Measurements from ENCODE around the gene COQ10A. TPM values are rescaled to one million over a fixed set of nuclear protein-coding genes. Genes with fewer than 3 reads are reported as not detected.
A peak's percentile ranks its signal among the peaks of the same experiment; 100 is the strongest.

The COQ10A gene
- total and polyA plus RNA-seq, 4 donors = 5.8 to 18.1 (median 12.4) TPM

DNA sequence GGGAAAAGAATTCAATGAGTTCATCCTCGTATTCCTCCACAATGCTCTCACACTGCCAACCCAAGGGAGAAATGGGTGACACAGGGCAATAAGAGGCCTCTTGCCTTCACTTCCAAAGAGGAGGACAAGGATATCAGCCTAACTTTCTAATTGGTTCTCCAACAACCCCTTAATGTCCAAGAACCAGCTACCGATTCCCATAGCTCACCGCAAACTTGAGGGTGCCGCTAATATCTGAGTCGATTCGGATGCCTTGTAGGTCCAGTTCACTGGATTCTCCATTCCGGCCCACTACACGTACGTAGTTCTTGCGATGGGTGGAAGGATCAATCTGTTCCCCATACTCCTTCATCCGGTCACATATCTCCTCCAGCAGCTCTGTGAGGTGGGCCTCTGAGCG, 44.3 kb downstream of the COQ10A start:
- H3K4me3 ChIP-seq = no peak overlapping the region
- no peak overlapping the region for H3K27ac ChIP-seq (ENCODE audit: low read depth in 1 of 2, low read length in 1 of 2)
- H3K36me3 ChIP-seq (ENCODE audit: control insufficient read depth in 4 of 4, insufficient read depth in 4 of 4, low read length in 4 of 4) = peaks cover 9 to 38% (median 13%) of the 10 kb centered on the region in 4 donors
- DNase-seq (no peak), ATAC-seq (ENCODE audit: insufficient read depth, low FRiP score) (no peak)
- no peaks in the 10 kb centered on the region for H3K9me3 ChIP-seq (ENCODE audit: control insufficient read depth in 4 of 4, insufficient read depth in 3 of 4, low read length in 3 of 4)
- H3K27me3 ChIP-seq (ENCODE audit: control insufficient read depth in 3 of 3, insufficient read depth in 3 of 3, low read length in 2 of 3) = no peaks in the 10 kb centered on the region
- H3K4me1 ChIP-seq (ENCODE audit: control insufficient read depth in 5 of 5, insufficient read depth in 5 of 5, low read length in 5 of 5) = peaks cover 0 to 6% (median 6%) of the 10 kb centered on the region in 5 donors
- 96 to 97% methylated on average over 12 of the region's 12 CpGs for WGBS, 2 donors
- no peak overlapping the region for H3K9ac ChIP-seq (ENCODE audit: insufficient read depth in 1 of 2, low read length in 2 of 2)
- TF ChIP-seq, protein P1, sequence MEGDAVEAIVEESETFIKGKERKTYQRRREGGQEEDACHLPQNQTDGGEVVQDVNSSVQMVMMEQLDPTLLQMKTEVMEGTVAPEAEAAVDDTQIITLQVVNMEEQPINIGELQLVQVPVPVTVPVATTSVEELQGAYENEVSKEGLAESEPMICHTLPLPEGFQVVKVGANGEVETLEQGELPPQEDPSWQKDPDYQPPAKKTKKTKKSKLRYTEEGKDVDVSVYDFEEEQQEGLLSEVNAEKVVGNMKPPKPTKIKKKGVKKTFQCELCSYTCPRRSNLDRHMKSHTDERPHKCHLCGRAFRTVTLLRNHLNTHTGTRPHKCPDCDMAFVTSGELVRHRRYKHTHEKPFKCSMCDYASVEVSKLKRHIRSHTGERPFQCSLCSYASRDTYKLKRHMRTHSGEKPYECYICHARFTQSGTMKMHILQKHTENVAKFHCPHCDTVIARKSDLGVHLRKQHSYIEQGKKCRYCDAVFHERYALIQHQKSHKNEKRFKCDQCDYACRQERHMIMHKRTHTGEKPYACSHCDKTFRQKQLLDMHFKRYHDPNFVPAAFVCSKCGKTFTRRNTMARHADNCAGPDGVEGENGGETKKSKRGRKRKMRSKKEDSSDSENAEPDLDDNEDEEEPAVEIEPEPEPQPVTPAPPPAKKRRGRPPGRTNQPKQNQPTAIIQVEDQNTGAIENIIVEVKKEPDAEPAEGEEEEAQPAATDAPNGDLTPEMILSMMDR (IDR thresholded peaks at IDR 0.05; ENCODE audit: control extremely low read depth, extremely low read depth) = no peak

DNA sequence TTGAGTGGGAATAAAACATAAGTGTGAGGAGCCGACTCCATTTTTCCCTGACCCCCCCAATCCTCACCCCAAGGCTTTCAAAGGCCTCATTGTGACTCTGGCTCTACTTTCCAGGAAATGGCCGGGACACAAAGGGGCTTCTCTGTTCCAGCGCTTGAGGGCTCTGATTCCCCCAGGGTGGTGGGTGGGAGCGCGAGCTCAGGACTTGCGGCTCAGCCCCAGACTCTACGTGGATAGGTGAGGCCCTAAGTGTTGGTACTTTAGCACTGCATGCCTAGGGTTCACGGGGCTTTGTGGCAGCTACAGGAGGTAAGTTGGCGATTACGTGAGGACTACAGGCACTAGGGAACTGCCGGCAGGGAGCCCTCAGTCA, 48.5 kb downstream of the COQ10A start:
- no peaks in the 10 kb centered on the region for H3K27me3 ChIP-seq (ENCODE audit: control insufficient read depth in 3 of 3, insufficient read depth in 3 of 3, low read length in 2 of 3)
- H3K36me3 ChIP-seq (ENCODE audit: control insufficient read depth in 4 of 4, insufficient read depth in 4 of 4, low read length in 4 of 4) = peaks cover 0 to 38% (median 4%) of the 10 kb centered on the region in 4 donors

DNA sequence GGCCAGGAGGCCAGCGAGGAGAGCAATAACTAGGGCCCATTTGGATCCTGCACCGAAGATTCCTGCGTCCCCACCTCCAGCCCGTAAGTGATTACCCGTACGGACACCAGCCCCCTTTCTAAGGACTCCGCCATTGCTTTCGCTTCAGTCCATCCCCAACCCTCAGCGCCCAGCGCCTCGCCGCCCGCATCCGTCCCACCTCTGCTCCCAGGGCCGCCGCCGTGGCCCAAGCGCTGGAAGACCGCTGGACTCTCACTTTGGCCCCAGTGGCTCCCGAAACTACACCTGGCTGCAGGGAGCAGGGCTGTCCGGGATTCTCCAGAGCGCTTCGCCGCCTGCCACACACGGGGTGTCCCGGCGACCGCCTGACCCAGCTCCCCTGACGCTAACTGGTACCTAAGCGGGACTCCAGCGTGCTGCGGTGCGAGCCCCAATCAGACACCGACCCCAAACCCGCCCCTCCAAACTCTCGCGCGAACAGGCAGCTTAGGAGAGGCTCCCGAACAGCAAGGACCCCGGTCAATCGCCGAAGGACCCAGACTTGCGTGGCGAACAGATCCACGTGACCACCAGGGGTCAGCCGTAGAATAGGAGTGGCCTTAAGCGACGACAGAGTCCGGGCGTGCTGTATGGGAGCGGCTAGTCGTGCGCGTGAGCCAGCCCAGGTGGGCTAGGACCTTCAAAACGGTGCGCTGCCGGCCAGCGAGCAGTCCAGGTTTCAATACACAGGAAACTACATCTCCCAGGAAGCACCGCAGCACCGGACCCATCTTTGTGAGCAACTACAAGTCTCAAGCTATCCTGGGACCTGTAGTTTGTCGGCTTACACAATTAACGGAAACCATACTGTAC, 49.1 kb downstream of the COQ10A start, which contains the start of gene CNPY2:
Gene CNPY2 (minus strand): TSS at position 367 of the 852 bp plus-strand sequence. CDS start 771 bp downstream, outside the sequence.
- peak; percentile 97 to 98 (median 98) for DNase-seq
- Histone ChIP-seq H3K9me3 (ENCODE audit: control insufficient read depth in 4 of 4, insufficient read depth in 3 of 4, low read length in 3 of 4) (no peaks in the 10 kb centered on the region), H3K4me3 (peak within 1 kb of the TSS; percentile 72), H3K9ac (ENCODE audit: insufficient read depth in 1 of 2, low read length in 2 of 2) (peak within 1 kb of the TSS; percentile 80 to 98), H3K4me1 (ENCODE audit: control insufficient read depth in 5 of 5, insufficient read depth in 5 of 5, low read length in 5 of 5) (peaks cover 0 to 13% (median 6%) of the 10 kb centered on the region in 5 donors), H3K27ac (ENCODE audit: low read depth in 1 of 2, low read length in 1 of 2) (peak within 1 kb of the TSS; percentile 87 to 94), H3K36me3 (ENCODE audit: control insufficient read depth in 4 of 4, insufficient read depth in 4 of 4, low read length in 4 of 4) (peaks cover 0 to 33% (median 2%) of the 10 kb centered on the region in 4 donors), H3K27me3 (ENCODE audit: control insufficient read depth in 3 of 3, insufficient read depth in 3 of 3, low read length in 2 of 3) (no peaks in the 10 kb centered on the region)
- ATAC-seq (ENCODE audit: insufficient read depth, low FRiP score) = peak; percentile 94
- TF ChIP-seq, protein P1 (IDR thresholded peaks at IDR 0.05; ENCODE audit: control extremely low read depth, extremely low read depth) = no peak
- 0 to 1% methylated on average over 61 to 62 of the region's 62 CpGs for WGBS, 2 donors

More for the DNA sequence above, 48.5 kb downstream of the COQ10A start:
- 2 to 3% methylated on average over 11 of the region's 11 CpGs for WGBS, 2 donors
- Histone ChIP-seq H3K4me3 (peak overlapping the region; percentile 72), H3K27ac (ENCODE audit: low read depth in 1 of 2, low read length in 1 of 2) (peak overlapping the region; percentile 87 to 94), H3K9ac (ENCODE audit: insufficient read depth in 1 of 2, low read length in 2 of 2) (peak overlapping the region; percentile 80 to 98), H3K4me1 (ENCODE audit: control insufficient read depth in 5 of 5, insufficient read depth in 5 of 5, low read length in 5 of 5) (peaks cover 0 to 13% (median 6%) of the 10 kb centered on the region in 5 donors), H3K9me3 (ENCODE audit: control insufficient read depth in 4 of 4, insufficient read depth in 3 of 4, low read length in 3 of 4) (no peaks in the 10 kb centered on the region)
- DNase-seq (peak; percentile 26 to 39 (median 29)), ATAC-seq (ENCODE audit: insufficient read depth, low FRiP score) (no peak)
- TF ChIP-seq, protein P1 (IDR thresholded peaks at IDR 0.05; ENCODE audit: control extremely low read depth, extremely low read depth) = no peak
